Skin of body (tissue), 2 donors: ENCODE data around the gene RELT. TPM values are rescaled to one million over a fixed set of nuclear protein-coding genes. Genes with fewer than 3 reads are reported as not detected.
"Not testable (repeated sequence)": the region's sequence is repeated elsewhere in the genome, so short reads cannot be mapped to it uniquely, and the experiment has no call there.

Experiments used
- DNase-seq: peaks from one replicate; lab custom pipeline; 2025; lab: John Stamatoyannopoulos, UW
- total RNA-seq: library from RNA; depleted of rRNA; stranded (reverse); fragments of >200 nt; gene quantifications from one replicate; pipeline ENCODE4 v1.2.3, GENCODE V29; 2014

Gene RELT
- total RNA-seq, 1 donor from 2014 or later = 4.3 TPM

GRCh38 chr11:73428227-73428626, 52.0 kb downstream of the RELT start:
- no peak for DNase-seq

GRCh38 chr11:73428699-73429098, 52.5 kb downstream of the RELT start:
- DNase-seq = no peak

- DNase-seq = no peak
These were observed 53.0 kb downstream of the RELT start for GRCh38 chr11:73429121-73429750.

- no peak for DNase-seq
These were observed 54.1 kb downstream of the RELT start for GRCh38 chr11:73430326-73430725.

GRCh38 chr11:73431396-73431795, 55.2 kb downstream of the RELT start:
- DNase-seq = no peak

- DNase-seq = not testable (repeated sequence)
These were observed 60.7 kb downstream of the RELT start for GRCh38 chr11:73436859-73437258.

GRCh38 chr11:73439002-73439843, 63.0 kb downstream of the RELT start:
- peak; percentile 37 for DNase-seq

- no peak for DNase-seq
These were observed 69.8 kb downstream of the RELT start for GRCh38 chr11:73445980-73446379.

GRCh38 chr11:73446766-73447165, 70.6 kb downstream of the RELT start:
- DNase-seq = no peak

Other genes with a start within 250 kb of the RELT start
- 18.7 TPM for gene FCHSD2, start 234.1 kb upstream of the RELT start, total RNA-seq
- gene P2RY2, start 158.1 kb upstream of the RELT start, total RNA-seq = 3.1 TPM
- gene P2RY6, start 104.1 kb upstream of the RELT start, total RNA-seq = 0.99 TPM
- 20.9 TPM for gene ARHGEF17, start 68.1 kb upstream of the RELT start, total RNA-seq
- 18.1 TPM for gene FAM168A, start 221.7 kb downstream of the RELT start, total RNA-seq